H1 (cell line): Measurements from ENCODE around the gene ZNRF2.

ENCODE experiments used
- POU5F1 ChIP-seq: IDR thresholded peaks from 2 replicates; pipeline ENCODE4 v1.6.1; 2011; ENCODE audit warnings: low read depth, mild to moderate bottlenecking, low read length, moderate library complexity
- SP1 ChIP-seq: IDR thresholded peaks from 2 replicates; pipeline ENCODE4 v1.6.1; 2011; ENCODE audit warnings: low read depth, low read length

DNA sequence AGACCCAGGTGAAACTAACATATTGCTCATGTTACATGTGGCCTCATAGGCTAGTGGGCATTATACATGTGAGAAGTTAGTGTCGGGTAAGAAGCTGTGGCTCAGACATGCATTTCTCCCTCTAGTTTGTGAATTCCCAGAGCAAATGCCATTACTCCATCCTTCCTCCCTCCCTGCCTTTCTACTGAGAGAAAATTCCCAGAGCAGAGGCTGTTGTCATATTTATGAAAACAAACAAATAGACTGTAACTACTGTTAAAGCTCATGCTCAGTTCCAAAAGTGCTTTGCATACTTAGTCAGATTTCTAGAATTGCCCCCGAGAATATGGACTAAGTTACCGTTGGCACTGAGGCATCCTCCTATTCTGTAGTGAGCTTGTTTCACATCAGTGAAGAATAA lies 29.0 kb downstream of the ZNRF2 start:
- TF ChIP-seq POU5F1 (no peak), SP1 (no peak)
